Suprapubic skin (tissue), 4 donors: ENCODE results near the gene LOXL3.

Experiments used
- POLR2A ChIP-seq, 2 donors: fragments of 450-650 bp; IDR thresholded peaks; one replicate each; pipeline ENCODE4 v1.6.1; 2017; ENCODE audit warnings: antibody characterized with exemption in 2 of 2, mild to moderate bottlenecking in 2 of 2, moderate library complexity in 2 of 2
- POLR2AphosphoS5 ChIP-seq, 3 donors: sonication (generic); formaldehyde crosslinking; IDR thresholded peaks; one replicate each; pipeline ENCODE4 v1.6.1; 2017; ENCODE audit warnings: antibody characterized with exemption in 3 of 3
- TF ChIP-seq, protein P1 (sequence below), 2 donors: fragments of 200-600 bp in 1 of 2; fragments of 450-650 bp in 1 of 2; sonication (generic) in 1 of 2; IDR thresholded peaks; one replicate each; pipeline ENCODE4 v1.5.1; 2016 to 2019; ENCODE audit warnings: antibody characterized with exemption in 2 of 2, mild to moderate bottlenecking in 1 of 2, moderate library complexity in 1 of 2

DNA sequence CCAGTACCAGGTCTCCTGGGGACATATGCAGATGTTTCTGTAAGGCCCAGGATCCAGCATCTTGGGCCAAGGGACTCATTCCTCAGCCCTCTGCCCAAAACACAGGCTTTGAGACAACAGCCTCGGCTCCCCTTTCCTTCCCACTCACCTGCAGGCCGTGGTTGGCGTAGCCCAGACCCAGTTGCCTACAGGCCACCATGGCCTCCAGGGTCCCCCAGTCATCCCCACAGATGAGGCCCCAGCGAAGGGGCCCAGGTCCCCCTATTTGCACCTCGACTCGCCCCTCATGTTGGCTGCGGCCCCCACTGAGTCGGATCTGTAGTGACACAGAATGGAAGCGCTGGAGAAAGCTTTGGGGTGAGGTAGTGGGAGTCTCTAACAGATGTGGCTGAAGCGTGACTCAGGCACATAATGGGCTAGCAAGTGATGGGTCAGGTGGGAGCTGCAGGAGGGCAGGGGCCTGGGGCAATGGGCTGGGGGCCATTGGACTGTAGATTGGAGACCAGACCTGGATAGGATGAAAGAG is 18.2 kb downstream of the LOXL3 start:
- TF ChIP-seq POLR2A (IDR thresholded peaks at IDR 0.05) (no peak), POLR2AphosphoS5 (IDR thresholded peaks at IDR 0.05) (no peak)
- TF ChIP-seq, protein P1, sequence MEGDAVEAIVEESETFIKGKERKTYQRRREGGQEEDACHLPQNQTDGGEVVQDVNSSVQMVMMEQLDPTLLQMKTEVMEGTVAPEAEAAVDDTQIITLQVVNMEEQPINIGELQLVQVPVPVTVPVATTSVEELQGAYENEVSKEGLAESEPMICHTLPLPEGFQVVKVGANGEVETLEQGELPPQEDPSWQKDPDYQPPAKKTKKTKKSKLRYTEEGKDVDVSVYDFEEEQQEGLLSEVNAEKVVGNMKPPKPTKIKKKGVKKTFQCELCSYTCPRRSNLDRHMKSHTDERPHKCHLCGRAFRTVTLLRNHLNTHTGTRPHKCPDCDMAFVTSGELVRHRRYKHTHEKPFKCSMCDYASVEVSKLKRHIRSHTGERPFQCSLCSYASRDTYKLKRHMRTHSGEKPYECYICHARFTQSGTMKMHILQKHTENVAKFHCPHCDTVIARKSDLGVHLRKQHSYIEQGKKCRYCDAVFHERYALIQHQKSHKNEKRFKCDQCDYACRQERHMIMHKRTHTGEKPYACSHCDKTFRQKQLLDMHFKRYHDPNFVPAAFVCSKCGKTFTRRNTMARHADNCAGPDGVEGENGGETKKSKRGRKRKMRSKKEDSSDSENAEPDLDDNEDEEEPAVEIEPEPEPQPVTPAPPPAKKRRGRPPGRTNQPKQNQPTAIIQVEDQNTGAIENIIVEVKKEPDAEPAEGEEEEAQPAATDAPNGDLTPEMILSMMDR (IDR thresholded peaks at IDR 0.05) = no peak
